PC-9 (cell line): ENCODE measurements around the gene ARHGEF3.

Experiments used
- CTCF ChIP-seq: fragments of 200-600 bp; sonication (generic); conservative IDR thresholded peaks from 2 replicates; pipeline ENCODE4 v1.6.1; 2017; ENCODE audit warnings: mixed run types, antibody characterized with exemption, mild to moderate bottlenecking, moderate library complexity
- EZH2 ChIP-seq: fragments of 200-600 bp; sonication (generic); IDR thresholded peaks from 2 replicates; pipeline ENCODE4 v1.8.0; 2017; ENCODE audit warnings: antibody characterized with exemption, low read depth

- TF ChIP-seq EZH2 (no peak), CTCF (no peak)
Measured at GRCh38 chr3:56762718-56763117, 39.0 kb downstream of the ARHGEF3 start.
